AG09319 (cell line): ENCODE measurements around the gene MAP1LC3B2.

Experiments
- DNase-seq: peaks from one replicate; pipeline ENCODE4 v3.0.0-alpha.2; 2010; ENCODE audit warnings: low read depth; ENCODE audit errors: extremely low read depth
- CTCF ChIP-seq: IDR thresholded peaks from 2 replicates; pipeline ENCODE4 v1.5.1; 2011; ENCODE audit warnings: low read depth, mild to moderate bottlenecking, inconsistent platforms, low read length, moderate library complexity

The MAP1LC3B2 gene

GRCh38 chr12:116607039-116607438 is 47.9 kb downstream of the MAP1LC3B2 start:
- no peak for TF ChIP-seq CTCF
- no peak for DNase-seq

DNA sequence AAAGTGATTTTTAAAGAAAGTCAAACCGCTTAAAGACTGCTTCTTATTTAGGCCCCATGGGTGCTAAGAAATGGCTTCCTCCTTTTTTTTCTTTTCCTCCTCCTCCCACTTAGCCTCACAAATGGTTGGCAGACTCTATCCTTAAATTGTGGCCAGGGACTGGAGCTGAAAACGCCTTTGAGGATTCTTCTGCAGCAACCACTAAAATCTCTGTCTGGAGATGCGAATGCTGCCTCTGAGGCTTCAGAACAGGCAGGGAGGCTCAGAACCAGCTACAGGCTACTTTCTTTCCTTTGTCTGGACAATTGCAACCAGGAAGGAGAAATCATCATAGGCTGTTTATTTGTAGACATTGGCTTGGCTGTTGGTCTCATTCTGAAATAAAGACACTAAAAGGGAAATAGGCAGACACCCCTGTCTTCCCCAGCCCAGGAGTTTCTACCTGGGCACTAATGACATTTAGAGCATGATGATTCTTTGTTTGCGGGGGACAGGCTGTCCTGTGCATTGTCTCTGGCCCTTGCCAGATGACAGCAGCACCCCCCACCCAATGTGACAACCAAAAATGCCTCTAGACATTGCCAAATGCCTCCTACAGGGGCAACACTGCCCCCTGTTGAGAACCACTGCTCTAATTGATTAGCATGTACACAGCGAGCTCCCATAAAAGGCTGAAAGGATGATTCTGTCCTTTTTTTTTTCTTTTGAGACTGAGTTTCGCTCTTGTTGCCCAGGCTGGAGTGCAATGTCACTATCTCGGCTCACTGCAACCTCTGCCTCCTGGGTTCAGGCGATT is 50.3 kb downstream of the MAP1LC3B2 start:
- DNase-seq: no peak
- peak; percentile 16 for TF ChIP-seq CTCF

GRCh38 chr12:116610971-116611541 is 51.9 kb downstream of the MAP1LC3B2 start:
- DNase-seq: no peak

GRCh38 chr12:116612436-116612835 is 53.3 kb downstream of the MAP1LC3B2 start:
- no peak for TF ChIP-seq CTCF
- DNase-seq: no peak

More at GRCh38 chr12:116610971-116611541, 51.9 kb downstream of the MAP1LC3B2 start:
- no peak for TF ChIP-seq CTCF

- DNase-seq: no peak
- TF ChIP-seq CTCF: no peak
Measured at GRCh38 chr12:116613256-116613655, 54.1 kb downstream of the MAP1LC3B2 start.

- no peak for TF ChIP-seq CTCF
- DNase-seq: no peak
Measured at GRCh38 chr12:116614194-116614915, 55.2 kb downstream of the MAP1LC3B2 start.
